ENCODE results near the gene PIGS. TPM values are rescaled to one million over a fixed set of nuclear protein-coding genes. Genes with fewer than 3 reads are reported as not detected.

Gene PIGS
- total and polyA plus RNA-seq, 9 of the 15 experiments (the other 6 are each of a cell fraction or from before 2014, with no cell fraction given), result 47.5 to 138 (median 57.6) TPM

GRCh38 chr17:28599311-28600184 is 28.2 kb upstream of the PIGS start (continued):
- no peak for TF ChIP-seq BHLHE40 (IDR thresholded peaks at IDR 0.05; ENCODE audit: low read length)
- TF ChIP-seq LARP7 (IDR thresholded peaks at IDR 0.05), result no peak
- no peak for TF ChIP-seq HLTF (IDR thresholded peaks at IDR 0.05)
- no peak for TF ChIP-seq MXI1 (IDR thresholded peaks at IDR 0.05; ENCODE audit: low read depth, low read length)
- no peak for TF ChIP-seq ZBTB7A (IDR thresholded peaks at IDR 0.05; ENCODE audit: borderline replicate concordance, control insufficient read depth, low read depth, low read length)
- TF ChIP-seq RBM34 (IDR thresholded peaks at IDR 0.05; ENCODE audit: borderline replicate concordance, insufficient read depth, low read length), result no peak
- no peak for TF ChIP-seq MIER1 (IDR thresholded peaks at IDR 0.05; ENCODE audit: low read depth)
- TF ChIP-seq MEF2D (tag; conservative IDR thresholded peaks at IDR 0.05; ENCODE audit: low read depth), result peak; percentile 87
- TF ChIP-seq PTRF (tag; IDR thresholded peaks at IDR 0.05), result no peak
- TF ChIP-seq FOSL1 (tag; conservative IDR thresholded peaks at IDR 0.05), result peak; percentile 81
- TF ChIP-seq TRIM28 (IDR thresholded peaks at IDR 0.05), result peak; percentile 20; the same call in 1 of the 2 replicates
- TF ChIP-seq TCF15 (CRISPR knock-in tag; IDR thresholded peaks at IDR 0.05), result no peak
- TF ChIP-seq POLR2AphosphoS5 (IDR thresholded peaks at IDR 0.05; ENCODE audit: control insufficient read depth, insufficient read depth, low read depth, low read length), result no peak
- no peak for TF ChIP-seq ZSCAN32 (CRISPR knock-in tag; IDR thresholded peaks at IDR 0.05)
- no peak for TF ChIP-seq SP2 (IDR thresholded peaks at IDR 0.05; ENCODE audit: extremely low read depth, low read depth, low read length, poor library complexity, severe bottlenecking)
- TF ChIP-seq ESRRA (IDR thresholded peaks at IDR 0.05; ENCODE audit: borderline replicate concordance, low read depth), result no peak
- TF ChIP-seq FOXA3 (CRISPR knock-in tag; conservative IDR thresholded peaks at IDR 0.05 in 1 of 2, IDR thresholded peaks at IDR 0.05 in 1 of 2), result no peak
- TF ChIP-seq HDAC6 (IDR thresholded peaks at IDR 0.05; ENCODE audit: low read depth, low read length), result no peak
- no peak for TF ChIP-seq NFXL1 (CRISPR knock-in tag; IDR thresholded peaks at IDR 0.05)
- no peak; the same call in 1 of the 2 replicates for TF ChIP-seq ZEB2 (IDR thresholded peaks at IDR 0.05)
- peak in 1 of 2 experiments; percentile 81; a peak in 2 of 4 replicates for TF ChIP-seq UBTF (IDR thresholded peaks at IDR 0.05; ENCODE audit: borderline replicate concordance in 1 of 2, low read depth in 2 of 2, low read length in 2 of 2)
- 0 out of 2 replicates have a peak, but pooled peaks have one; percentile 33 for TF ChIP-seq CBFB (CRISPR knock-in tag; IDR thresholded peaks at IDR 0.05)
- TF ChIP-seq CREM (IDR thresholded peaks at IDR 0.05; ENCODE audit: low read depth), result peak; percentile 82
- peak; percentile 50; the same call in 1 of the 2 replicates for TF ChIP-seq HMGXB4 (CRISPR knock-in tag; IDR thresholded peaks at IDR 0.05)
